GM18907 (cell line): ENCODE results near the gene NRL.

Experiments used
- ATAC-seq: cut with Tn5 transposase; IDR thresholded peaks from one replicate; pipeline ENCODE4 v1.9.1; 2021; ENCODE audit warnings: mild to moderate bottlenecking, moderate library complexity; ENCODE audit not compliant: unreplicated experiment

The NRL gene

GRCh38 chr14:24114532-24115421 lies at the start of gene NRL, which contains the start of gene DCAF11:
Gene NRL (minus strand): TSS chr14:24114949. CDS start chr14:24082848, 32,101 bp downstream.
Gene DCAF11 (plus strand): TSS chr14:24114777. CDS start chr14:24115595, 818 bp downstream.
- peak; percentile 90 for ATAC-seq

- no peak for ATAC-seq
Measured at GRCh38 chr14:24162093-24162492, 47.3 kb upstream of the NRL start.

DNA sequence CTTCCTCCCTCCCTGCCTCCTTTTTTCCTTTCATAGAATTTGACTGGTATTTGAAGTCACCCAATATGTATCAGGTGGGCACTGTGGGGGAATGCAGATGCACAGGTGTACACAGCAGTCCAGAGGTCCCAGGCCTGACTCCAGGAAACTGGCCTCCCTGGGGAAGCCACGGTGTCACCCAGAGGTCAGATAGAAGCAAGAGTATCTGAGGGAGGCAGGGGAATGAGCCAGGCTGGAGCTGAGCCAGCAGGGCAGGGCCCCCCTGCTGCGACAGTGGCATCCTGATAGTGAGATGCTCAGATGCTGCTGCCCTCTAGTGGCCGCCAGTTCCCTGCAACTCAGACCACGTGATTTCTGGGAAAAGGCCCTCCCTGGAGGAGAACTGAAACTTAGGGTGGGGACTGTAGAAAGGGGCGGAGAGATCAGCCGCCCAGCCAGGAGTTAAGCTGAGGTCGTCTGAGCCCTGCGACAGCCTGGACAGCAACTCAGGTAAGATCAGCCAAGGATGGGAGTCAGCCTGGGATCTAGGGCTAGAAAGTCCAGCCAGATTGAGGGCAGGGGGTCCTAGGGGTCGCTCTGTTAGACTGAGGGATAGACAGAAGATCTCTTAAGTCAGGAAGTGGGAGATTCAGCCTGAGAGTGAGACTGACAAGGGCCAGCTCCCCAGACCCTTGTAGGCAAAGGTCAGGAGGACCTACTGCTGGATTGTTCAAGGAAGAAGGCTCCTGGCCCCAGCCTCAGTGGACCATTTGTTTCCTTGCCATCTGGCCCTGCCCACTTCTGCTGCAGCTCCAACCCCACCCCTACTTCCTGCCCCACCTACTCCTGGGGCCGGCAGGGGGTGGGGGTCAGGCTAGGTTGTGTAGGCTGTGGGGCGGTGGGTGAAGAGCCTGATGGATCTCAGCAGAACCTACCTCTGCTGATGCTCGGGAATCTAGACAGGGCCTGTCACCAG lies 46.4 kb upstream of the NRL start, which contains the start of gene IRF9:
Gene IRF9, plus strand, starts transcription at position 416 of the 955 bp plus-strand sequence. CDS start 880 bp downstream, outside the sequence.
- ATAC-seq, result peak; percentile 83

DNA sequence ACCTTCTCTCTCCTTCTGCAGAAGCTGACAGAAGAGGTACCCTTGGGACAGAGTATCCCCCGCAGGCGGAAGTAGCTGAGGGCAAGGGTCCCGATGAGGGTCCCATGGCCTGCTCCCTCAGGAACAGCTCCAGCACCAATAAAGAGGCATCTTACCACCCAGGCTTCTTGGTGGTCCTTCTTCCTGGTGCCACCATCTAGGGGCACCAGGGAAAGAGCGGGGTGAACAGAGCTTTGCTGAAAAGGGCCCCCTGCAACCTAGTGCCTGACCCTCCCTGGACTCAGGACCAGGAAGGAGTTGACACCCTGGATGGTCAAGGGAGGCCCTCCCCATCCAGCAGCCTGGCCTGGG lies 45.7 kb upstream of the NRL start:
- ATAC-seq, result peak; percentile 4

- no peak for ATAC-seq
Measured at GRCh38 chr14:24159777-24160498, 45.2 kb upstream of the NRL start.

- no peak for ATAC-seq
Measured at GRCh38 chr14:24157331-24157730, 42.6 kb upstream of the NRL start.

DNA sequence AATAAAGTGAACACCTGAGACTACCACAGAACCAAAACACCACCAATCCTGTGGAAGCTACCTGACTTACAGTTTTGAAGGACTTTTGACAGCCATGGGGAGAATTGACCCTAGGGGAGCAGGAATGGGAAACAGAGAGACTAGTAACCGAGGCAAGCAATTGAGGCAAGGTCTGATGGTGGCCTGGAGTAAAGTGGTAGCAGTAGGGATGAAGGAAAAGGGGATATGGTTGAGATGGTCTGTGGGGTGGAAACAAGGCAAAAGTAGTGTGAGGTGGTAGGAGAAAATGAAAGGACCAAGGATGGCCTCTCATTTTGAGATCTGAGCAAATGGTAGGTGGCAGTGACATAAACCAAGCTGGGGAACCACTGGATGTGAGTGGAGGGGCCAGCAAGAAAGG lies 42.1 kb upstream of the NRL start:
- no peak for ATAC-seq

DNA sequence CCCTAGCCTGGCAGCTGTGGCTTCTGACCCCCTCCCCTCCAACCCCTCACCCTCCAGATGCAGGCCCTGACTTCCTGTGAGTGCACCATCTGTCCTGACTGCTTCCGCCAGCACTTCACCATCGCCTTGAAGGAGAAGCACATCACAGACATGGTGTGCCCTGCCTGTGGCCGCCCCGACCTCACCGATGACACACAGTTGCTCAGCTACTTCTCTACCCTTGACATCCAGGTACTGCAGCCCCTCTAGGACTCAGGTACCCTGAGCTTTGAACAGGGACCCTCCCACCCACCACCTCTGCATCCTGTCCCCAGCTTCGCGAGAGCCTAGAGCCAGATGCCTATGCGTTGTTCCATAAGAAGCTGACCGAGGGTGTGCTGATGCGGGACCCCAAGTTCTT lies 40.4 kb upstream of the NRL start:
- no peak for ATAC-seq

DNA sequence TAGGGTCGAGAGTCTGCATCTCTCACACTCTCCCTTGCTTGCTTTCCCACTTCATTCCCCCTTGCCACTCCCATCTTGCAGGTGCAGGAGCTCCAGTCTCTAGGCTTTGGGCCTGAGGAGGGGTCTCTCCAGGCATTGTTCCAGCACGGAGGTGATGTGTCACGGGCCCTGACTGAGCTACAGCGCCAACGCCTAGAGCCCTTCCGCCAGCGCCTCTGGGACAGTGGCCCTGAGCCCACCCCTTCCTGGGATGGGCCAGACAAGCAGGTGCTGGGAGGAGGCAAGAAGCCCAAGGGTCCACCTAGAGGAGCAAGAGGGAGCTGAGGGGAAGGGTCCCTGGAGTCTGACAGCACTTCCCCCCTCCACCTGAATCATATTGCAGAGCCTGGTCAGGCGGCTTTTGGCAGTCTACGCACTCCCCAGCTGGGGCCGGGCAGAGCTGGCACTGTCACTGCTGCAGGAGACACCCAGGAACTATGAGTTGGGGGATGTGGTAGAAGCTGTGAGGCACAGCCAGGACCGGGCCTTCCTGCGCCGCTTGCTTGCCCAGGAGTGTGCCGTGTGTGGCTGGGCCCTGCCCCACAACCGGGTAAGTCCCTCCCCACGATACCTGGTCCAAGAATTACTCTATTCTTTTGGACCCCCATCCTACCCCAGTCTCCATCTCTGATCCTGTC lies 36.8 kb upstream of the NRL start:
- ATAC-seq, result no peak

- ATAC-seq, result no peak
Measured at GRCh38 chr14:24150993-24151392, 36.2 kb upstream of the NRL start.

DNA sequence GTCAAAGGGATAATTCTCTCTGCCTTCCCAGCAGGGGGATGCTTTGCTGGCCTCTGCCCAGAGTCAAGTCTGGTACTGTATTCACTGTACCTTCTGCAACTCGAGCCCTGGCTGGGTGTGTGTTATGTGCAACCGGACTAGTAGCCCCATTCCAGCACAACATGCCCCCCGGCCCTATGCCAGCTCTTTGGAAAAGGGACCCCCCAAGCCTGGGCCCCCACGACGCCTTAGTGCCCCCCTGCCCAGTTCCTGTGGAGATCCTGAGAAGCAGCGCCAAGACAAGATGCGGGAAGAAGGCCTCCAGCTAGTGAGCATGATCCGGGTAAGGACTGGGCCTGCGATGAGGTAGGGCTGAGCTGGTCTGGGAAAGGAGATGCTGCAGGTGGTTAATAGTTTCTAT lies 35.8 kb upstream of the NRL start:
- ATAC-seq, result no peak

DNA sequence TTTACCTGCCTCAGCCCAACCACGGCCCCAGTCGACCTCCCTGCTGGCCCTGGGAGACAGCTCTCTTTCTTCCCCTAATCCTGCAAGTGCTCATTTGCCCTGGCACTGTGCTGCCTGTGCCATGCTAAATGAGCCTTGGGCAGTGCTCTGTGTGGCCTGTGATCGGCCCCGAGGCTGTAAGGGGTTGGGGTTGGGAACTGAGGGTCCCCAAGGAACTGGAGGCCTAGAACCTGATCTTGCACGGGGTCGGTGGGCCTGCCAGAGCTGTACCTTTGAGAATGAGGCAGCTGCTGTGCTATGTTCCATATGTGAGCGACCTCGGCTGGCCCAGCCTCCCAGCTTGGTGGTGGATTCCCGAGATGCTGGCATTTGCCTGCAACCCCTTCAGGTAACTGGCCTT lies 35.3 kb upstream of the NRL start:
- no peak for ATAC-seq

DNA sequence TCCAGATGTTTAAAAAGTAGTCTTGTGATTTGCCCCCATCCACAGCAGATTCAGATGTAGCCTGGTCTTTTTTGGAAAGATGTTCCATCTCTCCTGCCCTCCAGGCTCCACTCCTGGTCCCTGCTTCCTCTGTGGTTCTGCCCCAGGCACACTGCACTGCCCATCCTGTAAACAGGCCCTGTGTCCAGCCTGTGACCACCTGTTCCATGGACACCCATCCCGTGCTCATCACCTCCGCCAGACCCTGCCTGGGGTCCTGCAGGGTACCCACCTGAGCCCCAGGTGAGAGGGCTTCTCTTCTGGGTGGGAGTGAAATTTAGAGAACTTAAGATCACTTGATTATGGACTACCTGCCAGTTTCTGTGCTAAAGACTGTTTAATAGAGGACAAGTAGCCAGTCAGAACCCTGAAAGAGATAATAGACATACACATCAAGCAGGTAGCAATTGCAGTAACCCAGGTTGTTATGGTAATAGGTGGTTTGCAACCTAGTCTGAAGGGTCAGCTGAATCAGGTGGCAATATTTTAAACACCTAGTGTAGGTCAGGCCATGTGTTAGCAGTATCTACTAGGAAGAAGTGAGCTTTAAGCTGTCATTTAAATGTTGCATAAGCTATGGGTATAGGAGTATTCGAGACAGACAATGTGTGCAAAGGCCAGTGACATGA lies 34.7 kb upstream of the NRL start:
- no peak for ATAC-seq

- ATAC-seq, result peak; percentile 3
Measured at GRCh38 chr14:24147761-24148428, 33.1 kb upstream of the NRL start.

GRCh38 chr14:24146978-24147760 lies 32.4 kb upstream of the NRL start, which contains the start of gene RNF31:
Gene RNF31 (plus strand): TSS chr14:24147498. CDS start chr14:24147699, 201 bp downstream.
- peak; percentile 82 for ATAC-seq

DNA sequence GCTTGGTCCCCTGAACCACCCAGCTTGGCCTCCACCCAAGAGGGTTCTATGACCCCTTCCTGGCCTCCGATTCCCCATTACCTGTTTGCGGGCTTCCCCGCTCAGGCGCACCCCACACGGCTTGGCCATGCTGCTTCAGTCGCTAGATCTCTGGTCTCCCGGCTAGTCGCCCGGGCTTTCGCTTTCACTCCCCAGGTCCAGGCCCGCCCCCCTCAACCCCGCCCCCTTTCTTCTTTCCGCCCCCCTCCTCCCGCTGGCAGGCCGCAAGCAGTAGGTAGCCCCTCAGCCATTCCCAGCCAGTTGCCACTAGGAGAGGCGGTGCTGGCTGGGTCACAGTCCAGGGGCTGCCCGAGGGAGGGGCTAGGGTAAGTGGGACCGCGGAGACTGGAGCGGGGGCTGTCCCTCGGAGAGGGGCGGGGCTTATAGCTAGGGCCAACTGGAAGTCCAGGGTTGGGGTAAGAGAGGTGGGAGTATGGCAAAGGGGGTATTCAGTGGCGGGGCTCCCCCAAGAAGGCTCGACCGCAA lies 31.8 kb upstream of the NRL start, which contains the start of gene PSME2:
Gene PSME2, minus strand, starts transcription at position 158 of the 525 bp plus-strand sequence. Its CDS starts 29 bp downstream, at position 129.
- ATAC-seq, result peak; percentile 66

DNA sequence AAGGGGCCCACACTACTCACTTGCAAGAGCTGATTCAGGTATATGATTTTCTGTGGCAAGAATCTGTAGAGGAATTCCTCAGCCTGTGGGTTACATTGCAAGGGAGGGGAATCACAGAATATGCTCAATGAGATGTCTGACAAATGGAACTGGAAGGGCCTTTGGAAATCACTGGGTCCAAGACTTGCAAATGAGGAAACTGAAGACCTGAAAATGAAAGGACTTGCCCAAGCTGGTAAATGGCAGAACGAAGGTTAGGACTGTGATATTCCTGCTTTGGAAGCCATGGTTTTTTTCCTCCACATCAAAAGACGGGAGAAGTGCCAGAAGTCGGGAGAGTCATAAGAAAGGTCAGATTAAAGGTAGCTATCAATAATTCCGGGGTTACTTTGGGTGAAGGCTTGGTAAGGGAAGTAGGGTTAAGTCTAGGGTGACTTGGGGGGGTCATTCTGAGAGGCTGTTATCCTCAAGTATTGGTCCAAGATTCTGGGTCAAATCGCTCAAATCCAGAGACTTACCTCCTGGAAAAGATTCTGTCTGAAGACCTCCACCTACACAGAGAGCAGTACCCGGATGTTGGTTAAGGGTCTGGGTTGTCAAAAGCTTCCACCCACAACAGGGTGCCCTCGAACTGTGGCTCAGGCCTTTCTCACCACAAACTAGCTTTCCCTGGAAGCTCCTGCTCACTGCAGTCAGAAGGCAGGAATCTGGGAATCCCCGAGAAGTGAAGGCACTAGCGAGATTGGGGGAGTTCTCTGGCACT lies 31.1 kb upstream of the NRL start:
- ATAC-seq, result no peak
